HCEC 1CT (cell line): ENCODE measurements around the gene OTOGL.
"Not testable (repeated sequence)": the region's sequence is repeated elsewhere in the genome, so short reads cannot be mapped to it uniquely, and the experiment has no call there.

Source experiments
- DNase-seq: peaks from one replicate; pipeline ENCODE4 v3.0.0-alpha.2; 2017

Gene OTOGL

DNA sequence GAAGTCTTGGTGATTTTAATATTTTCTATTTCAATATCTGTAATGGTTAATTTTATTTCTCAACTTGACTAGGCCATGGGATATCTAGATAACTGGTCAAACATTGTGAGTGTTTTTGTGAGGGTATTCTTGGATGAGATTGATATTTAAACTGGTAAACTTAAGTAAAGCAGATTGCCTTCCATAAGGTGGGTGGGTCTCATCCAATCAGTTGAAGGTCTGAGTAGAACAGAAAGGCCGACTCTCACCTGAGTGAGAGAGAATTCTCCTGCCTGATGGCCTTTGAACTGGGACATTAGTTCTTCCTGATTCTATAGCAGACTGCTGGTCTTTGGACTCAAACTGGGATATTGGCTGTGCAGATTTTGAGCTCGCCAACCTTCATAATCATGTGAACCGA, 36.3 kb downstream of the OTOGL start:
- no peak for DNase-seq

DNA sequence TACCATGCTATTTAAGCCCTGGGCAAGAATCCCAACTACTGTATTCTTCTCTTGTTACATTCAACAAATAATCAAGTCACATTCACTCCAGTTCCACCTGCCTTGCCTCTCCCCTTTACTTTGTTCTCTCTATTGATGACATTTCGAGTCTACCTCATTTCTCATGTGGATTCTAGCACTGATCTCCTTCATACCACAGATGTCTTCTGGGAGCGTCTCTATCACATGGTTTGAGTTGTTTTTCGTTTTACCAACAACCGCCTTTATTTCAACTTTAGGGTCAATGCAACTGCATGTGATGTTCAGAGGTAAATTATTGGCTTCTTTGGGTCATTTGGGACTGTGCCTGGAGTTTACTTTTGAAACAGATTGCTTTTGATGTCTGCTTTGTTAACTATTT, 40.7 kb downstream of the OTOGL start:
- no peak for DNase-seq

DNA sequence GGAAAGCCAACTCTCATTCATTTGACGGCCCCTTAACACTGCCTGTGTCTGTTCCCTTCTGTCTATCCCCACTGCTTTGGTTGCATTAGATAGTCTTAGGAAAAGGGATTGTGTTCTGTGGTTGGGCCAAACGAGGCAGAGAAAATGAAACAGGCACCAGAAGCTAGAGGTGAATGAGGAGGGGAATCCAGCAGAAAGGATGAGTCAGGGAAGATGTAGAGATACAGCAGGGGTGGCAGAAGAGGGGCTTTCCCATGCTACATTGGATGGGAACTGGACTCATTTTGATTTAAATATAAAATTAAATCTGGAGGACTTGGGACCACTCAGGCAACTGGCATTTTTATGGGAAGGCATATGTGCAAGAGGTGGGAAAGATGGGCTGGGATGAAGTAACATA, 43.3 kb downstream of the OTOGL start:
- no peak for DNase-seq

DNA sequence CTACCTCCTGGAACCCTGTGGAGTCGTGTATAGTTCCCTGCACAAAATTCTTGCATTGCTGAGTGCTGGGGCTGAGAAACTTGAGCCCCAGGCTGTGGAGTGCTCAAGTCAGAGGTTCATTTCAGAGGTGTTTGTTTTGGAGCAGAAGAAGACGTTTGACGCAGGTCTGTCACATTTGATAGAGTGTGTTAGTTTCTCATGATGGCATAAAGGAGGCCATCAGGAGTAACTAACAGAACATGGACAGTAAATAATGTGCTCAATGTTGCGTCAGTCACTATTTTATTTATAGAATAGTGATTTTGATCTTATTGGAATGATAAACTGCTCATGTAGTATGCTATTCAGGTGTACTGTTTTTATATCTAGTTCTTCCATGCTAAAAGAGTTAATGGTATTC, 44.2 kb downstream of the OTOGL start:
- no peak for DNase-seq

DNA sequence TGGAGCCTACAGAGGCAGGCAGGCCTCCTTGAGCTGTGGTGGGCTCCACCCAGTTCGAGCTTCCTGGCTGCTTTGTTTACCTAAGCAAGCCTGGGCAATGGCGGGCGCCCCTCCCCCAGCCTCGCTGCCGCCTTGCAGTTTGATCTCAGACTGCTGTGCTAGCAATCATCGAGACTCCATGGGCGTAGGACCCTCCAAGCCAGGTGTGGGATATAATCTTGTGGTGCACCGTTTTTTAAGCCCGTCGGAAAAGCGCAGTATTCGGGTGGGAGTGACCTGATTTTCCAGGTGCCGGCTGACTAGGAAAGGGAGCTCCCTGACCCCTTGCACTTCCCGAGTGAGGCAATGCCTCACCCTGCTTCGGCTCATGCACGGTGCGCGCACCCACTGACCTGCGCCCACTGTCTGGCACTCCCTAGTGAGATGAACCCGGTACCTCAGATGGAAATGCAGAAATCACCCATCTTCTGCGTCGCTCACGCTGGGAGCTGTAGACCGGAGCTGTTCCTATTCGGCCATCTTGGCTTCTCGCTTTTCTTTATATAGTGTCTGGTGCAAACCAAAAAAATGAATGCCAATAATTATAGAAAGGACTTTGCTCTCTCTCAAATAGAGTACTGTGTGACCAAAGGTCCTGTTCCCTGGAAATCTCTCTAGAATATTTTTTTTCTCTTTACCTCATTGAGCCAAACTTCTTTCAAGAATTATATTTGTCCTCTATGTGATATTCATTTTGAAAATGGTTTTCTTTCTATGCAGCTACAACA, 50.4 kb downstream of the OTOGL start:
- not testable (repeated sequence) for DNase-seq

DNA sequence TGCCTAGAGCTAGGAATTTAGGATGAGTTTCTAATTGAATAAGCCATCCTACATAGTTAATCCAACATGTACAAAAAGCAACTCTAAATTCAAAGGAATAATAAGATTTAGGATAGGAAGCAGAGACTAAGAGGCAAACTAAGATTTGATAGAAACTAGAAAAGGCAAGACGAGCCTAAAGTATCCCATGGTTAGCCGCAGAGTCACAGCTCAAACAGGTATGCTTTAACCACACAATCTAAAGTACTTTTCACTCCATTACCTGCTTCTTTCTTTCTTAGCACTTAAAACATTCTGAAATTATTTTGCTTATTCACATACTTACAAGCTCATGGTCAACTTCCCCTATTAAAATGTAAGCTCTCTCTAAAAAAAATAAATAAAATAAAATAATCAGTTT, 51.8 kb downstream of the OTOGL start:
- no peak for DNase-seq

DNA sequence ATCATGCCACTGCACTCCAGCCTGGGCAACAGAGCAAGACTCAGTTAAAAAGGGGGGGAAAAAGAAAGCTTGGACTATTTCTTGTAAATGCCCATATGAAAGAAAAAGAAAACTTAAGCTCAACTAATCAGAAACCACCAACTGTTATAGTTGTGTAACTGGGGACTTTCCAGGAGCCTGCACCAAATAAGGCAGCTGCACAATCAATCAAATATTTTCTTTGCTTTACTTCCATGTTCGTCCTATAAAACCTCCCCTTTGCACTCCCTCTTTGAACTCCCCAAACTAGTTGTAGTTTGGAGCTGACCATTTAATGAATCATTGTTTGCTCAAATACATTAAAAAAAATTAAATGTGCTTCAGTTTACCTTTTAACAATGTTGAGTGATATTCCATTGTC, 54.9 kb downstream of the OTOGL start:
- DNase-seq = no peak

DNA sequence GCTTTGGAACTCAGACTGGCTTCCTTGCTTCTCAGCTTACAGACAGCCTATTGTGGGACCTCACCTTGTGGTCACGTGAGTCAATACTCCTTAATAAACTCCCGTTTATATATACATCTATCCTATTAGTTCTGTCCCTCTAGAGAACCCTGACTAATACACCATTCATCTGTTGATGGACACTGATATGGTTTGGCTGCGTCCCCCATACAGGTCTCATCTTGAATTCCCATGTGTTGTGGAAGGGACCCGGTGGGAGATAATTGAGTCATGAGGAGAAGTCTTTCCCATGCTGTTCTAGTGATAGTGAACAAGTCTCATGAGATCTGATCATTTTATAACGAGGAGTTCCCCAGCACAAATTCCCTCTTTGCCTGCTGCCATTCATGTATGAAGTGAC, 57.0 kb downstream of the OTOGL start:
- DNase-seq = no peak

DNA sequence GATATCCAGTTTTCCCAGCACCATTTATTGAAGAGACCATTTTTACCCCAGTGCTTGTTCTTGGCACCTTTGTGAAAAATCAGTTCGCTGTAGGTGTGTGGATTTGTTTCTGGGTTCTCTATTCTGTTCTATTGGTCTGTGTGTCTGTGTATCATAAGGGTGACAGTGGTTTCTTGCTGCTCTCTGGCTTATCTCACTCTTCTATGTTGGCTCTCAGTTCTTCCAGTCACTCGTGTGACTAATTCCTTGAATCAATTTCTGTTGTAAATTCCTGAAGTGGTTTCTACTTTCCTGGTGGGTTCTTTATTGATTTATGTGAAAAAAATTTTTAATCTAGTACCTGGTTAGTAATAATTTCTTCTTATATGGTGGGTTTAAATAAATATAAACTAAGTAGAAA, 58.3 kb downstream of the OTOGL start:
- DNase-seq = peak; percentile 2

DNA sequence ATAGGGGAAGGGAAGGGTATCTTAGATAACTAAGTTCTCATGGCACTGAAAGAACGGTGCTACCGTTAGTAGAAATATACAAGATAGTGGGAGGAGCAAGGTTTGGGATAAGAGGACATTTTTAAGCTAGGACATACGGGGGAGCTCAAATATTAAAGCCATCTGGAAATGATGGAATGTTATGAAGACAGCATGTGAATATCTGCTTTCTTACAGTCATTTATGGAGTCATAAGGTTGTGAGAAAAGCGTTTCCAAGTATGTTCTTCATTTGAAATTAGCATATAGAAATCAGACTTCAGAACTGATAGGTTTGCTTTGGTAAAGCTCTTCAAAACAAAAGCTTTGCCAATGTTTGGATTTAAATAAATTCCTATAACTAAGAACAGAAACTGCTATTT, 62.3 kb downstream of the OTOGL start:
- no peak for DNase-seq

DNA sequence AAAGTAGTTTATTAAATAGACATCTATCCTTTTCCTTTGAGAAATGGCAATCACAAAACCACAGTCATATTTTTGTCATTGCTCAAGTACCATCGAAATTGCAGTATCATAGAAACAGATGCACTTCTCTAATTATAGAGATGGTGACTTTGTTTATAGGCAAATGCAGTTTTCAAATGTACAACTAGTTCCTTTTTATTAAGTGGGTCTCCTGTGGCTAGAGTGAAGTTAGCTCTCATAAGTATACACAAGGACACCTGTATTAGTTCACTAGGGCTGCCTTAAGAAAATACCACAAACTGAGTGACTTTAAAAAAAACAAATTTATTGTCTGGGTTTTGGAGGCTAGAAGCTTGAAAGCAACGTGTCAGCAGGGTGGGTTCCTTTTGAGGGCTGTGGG, 62.8 kb downstream of the OTOGL start:
- DNase-seq = no peak

DNA sequence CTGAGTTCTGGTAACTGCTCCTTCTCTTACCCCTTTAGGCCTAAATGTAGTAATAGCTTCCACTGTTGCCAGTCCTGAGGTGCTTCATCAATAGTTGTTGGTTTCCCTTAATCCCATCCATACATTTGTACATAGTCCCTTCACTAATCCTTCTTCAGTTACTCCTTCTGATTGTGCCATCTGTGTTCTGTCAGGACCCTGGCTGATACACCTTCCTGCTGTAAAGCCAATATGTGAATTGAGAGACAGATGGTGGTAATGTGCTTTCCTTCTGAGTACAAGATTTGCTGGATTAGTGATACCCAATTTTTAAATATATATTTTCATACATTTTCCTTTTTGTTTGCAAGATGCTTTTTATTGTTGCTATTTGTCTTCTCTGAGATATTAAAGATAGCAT, 66.4 kb downstream of the OTOGL start:
- no peak for DNase-seq

DNA sequence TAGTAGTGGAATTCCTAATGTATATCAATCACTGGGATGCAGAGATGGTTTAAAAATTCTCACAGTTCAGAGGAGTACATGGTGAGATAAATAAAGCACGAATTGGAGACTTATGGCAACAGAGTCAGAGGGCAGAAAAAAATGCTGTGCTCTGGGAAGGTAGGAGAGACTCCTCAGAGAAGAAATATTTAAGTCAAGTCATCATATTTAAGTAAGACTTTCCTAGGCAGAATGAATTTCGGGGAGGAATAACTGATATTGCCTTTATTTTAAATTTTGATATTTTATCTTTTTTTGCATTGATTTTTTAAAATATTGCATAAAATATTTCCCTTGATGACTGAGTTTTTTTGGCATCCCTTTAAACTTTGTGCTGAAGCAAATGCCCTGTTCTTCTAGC, 67.4 kb downstream of the OTOGL start:
- DNase-seq = no peak

DNA sequence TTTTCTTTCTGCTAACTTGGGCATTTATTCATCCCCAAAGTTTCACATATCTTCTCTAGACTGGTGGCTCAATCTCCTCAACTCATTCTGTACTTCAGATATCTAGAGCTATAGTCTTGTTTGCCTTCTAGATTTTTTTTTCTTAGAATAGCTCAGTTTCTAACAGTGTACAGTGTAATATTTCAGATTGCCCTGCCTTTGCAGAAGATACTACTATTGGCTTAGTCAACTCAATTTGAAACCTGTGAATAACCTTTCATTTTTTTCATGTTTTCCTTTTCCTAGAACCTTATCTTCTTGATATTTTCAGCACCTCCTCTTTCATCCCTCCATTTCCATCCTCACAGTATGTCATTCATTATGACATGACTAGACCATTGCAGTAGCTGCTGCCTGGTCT, 69.6 kb downstream of the OTOGL start:
- no peak for DNase-seq

DNA sequence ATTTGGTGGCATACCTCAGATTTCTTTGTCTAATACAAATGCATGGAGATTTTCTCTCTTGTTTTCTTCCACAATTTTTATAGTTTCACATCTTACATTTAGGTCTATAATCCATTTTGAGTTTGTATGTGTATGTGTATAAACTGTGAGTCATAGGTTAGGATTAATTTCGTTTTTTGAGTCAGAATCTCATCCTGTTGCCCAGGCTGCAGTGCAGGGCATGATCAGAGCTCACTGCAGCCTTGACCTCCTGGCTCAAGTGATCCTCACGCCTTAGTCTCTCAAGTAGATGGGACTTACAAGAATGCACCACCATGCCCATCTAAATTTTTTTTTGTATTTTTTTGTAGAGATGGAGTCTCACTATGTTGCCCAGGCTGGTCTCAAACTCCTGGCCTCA, 71.6 kb downstream of the OTOGL start:
- DNase-seq = peak; percentile 56

DNA sequence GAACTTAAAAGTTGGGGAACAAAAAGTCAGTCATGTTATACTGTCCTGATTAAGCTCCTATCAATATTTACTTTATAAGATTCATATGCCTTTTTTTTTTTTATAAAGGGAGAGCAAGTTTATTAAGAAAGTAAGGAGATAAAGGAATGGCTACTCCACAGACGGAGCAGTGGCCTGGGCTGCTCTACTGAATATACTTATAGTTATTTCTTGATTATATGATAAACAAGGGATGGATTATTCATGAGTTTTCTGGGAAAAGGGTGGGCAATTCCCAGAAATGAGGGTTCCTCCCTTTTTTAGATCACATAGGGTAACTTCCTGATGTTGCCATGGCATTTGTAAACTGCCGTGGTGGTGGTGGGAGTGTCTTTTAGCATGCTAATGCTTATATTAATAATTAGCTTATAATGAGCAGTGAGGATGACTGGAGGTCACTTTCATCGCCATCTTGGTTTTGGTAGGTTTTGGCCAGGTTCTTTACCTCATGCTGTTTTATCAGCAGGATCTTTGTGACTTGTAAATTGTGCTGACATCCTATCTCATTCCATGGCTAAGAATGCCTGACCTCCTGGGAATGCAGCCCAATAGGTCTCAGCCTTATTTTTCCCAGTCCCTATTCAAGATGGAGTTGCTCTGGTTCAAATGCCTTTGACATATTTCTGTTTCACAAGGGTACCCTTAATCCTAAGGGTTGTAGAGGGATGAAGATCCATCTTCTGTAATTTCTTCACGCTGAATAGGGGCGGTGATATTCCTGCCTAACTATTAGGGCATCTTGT, 73.9 kb downstream of the OTOGL start:
- no peak for DNase-seq

DNA sequence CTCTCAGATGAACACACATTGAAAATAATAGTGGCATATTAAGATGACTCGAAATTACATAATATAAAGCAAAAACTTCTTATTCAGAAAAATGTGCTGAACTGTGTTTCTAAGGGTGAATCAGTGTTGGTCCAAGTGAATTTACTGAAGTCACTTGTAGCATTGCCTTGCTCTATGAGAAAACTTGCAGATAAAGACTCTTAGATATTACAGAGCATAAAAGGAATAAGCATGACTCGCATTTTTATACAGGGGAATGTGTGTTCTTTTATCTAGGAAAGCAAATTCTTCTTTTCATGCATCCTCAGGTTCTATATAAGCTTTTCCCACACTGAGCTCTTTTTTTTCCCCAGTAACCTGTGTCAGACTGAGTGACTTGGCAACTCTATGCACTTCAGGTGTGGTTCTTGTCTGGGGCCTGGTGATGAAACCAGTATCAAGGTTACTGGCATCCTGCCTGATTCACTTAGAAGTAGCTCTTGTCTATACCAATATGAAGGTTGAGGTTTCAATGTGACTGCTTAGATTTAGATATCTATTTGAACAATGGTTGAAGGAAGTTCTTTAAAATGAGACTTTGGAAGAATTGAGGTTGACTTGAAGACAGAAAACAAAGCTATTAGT, 76.1 kb downstream of the OTOGL start:
- DNase-seq = no peak

DNA sequence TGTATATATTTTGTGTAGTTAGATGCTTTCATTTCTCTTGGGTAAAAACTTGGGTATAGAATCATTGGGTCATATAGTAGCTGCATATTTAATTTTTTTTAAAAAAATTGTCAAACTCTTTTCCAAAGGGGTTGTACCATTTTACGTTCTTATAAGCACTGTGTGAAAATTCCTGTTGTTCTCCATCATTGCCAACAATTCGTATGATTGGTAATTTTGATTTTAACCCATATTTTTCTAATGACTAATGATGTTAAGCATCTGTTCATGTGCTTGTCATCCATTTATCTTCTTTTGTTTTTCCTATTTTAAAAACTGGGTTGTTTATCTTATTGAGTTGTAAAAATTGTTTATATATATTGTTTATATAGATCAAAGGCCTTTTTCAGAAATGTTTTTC, 77.4 kb downstream of the OTOGL start:
- peak; percentile 61 for DNase-seq

DNA sequence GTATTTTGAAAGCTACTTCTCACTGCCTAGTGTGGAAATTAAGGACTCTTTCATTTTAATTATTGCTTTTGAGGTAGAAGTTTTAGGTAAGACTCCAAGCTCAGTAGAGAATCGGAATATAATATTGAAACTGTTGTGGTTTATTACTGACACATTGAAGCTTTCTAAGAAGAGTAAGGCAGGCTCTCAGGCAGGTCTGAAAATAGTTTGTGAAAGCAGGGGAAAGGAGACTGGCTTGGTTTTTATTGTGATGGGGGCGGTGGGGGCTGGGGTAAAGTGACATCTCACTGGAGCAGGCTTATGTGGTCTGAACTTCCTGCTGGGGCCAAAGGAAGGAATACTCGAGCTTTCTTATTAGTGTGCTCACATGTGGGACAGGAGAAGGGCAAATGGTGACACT, 79.5 kb downstream of the OTOGL start:
- no peak for DNase-seq

DNA sequence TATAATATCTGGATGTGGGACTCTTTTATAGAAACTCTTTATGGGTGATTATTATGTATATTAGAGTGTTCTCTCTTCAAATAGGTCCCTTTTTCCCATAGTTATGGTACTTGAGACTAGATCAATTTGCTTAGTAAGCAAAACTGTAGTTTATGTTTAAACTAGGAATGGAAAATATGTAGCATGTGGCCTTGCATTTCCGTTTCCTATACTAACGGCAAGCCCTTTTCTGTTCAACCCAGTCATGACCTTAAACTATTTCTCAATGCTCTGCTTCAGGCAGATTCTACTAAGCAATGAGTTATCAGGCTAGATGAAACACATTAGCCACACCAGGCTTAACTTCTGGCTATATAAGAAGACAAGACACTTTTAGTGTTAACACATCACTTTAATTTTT, 84.6 kb downstream of the OTOGL start:
- peak; percentile 2 for DNase-seq

DNA sequence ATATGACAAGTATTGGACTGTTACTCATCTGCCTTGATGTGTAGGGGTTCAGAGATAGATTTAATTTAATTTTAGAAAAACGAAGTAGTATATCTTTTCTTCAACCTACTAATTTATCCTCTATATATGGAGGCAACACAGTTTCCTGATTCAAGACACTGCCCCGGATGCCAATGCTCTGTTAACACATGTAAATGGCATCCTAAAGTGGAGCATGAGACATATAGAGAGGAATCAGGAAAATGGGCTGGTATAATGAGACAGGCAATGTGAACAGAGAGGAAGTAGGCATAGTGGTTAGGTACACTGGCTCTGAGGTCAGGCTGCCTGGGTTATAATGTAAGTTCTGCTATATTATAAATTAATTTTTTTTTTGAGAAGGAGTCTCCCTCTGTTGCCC, 85.6 kb downstream of the OTOGL start:
- no peak for DNase-seq

DNA sequence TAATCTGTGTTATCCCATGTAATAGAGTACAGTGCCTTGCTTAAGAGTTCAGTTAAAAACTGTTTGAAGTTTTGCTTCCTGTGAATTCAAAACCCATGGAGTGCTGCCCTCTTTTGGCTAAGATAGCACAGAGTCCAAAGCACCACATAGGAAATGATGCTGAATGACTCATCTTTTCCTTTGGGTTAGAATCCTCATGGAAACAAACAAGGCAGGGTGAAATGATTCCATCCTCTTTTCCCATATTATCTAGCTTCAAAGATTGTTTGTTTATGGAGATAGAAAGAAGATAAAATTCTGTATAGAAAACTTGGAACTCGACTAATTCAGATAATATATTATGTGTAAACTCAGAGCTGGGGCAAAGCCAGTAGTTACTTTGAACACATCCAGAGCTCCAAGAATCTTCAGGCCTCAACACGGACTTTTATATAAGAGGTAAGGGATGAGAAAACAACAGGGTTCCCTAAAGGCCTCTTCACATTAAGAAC, 87.4 kb downstream of the OTOGL start:
- peak; percentile 93 for DNase-seq

DNA sequence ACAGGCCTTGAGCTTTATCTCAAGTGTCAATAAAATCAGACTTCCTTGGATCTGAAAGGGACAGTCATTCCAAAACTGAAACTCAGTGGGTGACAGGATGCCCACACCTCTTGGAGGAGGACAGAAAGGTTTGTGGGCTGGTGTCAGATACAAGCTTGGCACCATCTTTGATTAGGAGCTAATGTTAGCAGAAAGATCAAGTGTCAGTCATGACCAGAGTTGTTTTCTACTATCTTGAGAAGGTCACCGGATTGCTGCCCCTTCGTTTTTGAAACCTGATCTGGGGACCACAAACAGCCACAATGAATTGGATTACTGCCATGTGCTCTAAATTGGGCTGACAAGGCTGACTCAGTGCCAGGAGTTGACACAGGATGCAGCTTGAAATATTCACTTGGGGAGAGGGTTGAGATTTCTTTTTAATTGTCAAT, 88.3 kb downstream of the OTOGL start:
- peak; percentile 62 for DNase-seq

DNA sequence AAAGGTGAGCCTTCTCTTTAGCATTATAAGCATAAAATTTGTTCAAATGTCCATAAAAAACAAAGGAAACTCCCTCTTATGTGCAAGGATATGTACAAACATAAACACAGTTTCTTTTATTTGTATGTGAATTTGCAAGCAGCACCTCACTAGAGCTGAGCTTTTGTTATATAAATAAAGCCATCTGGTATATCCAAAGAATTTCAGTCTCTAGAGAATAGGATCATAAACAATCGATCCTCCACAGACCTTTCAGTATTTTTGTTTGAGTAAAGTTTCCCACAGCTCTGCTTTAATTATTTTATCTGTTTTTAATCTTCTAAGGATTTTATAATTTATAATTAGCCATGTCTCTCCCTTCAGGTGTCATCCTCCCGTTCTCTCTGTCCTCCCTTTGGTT, 89.2 kb downstream of the OTOGL start:
- no peak for DNase-seq
